Fibroblast of the aortic adventitia (primary cell): Measurements from ENCODE around the gene MEG3. TPM values are rescaled to one million over a fixed set of nuclear protein-coding genes. Genes with fewer than 3 reads are reported as not detected.

Experiments used
- DNase-seq: peaks from one replicate; pipeline ENCODE4 v3.0.0-alpha.2; 2010; ENCODE audit warnings: low read depth
- H3K4me3 ChIP-seq: 2 replicates; pipeline ENCODE4 v1.5.1; 2011; ENCODE audit warnings: low read depth, mild to moderate bottlenecking, control low read depth, low read length, moderate library complexity
- total RNA-seq: library from RNA; depleted of rRNA; stranded (reverse); fragments of >200 nt; gene quantifications from 2 replicates; pipeline ENCODE4 v1.2.3, GENCODE V29; 2012; ENCODE audit warnings: low replicate concordance
- TF ChIP-seq, protein P1 (sequence below): IDR thresholded peaks from 2 replicates; pipeline ENCODE4 v1.5.1; 2011; ENCODE audit warnings: mild to moderate bottlenecking, low read length, control low read depth, inconsistent platforms; ENCODE audit not compliant: insufficient read depth

The MEG3 gene
- total RNA-seq, 1 donor: 155 TPM

- TF ChIP-seq, protein P1, sequence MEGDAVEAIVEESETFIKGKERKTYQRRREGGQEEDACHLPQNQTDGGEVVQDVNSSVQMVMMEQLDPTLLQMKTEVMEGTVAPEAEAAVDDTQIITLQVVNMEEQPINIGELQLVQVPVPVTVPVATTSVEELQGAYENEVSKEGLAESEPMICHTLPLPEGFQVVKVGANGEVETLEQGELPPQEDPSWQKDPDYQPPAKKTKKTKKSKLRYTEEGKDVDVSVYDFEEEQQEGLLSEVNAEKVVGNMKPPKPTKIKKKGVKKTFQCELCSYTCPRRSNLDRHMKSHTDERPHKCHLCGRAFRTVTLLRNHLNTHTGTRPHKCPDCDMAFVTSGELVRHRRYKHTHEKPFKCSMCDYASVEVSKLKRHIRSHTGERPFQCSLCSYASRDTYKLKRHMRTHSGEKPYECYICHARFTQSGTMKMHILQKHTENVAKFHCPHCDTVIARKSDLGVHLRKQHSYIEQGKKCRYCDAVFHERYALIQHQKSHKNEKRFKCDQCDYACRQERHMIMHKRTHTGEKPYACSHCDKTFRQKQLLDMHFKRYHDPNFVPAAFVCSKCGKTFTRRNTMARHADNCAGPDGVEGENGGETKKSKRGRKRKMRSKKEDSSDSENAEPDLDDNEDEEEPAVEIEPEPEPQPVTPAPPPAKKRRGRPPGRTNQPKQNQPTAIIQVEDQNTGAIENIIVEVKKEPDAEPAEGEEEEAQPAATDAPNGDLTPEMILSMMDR: no peak
- DNase-seq: no peak
- no peak overlapping the region for H3K4me3 ChIP-seq
These were observed 6.5 kb downstream of the MEG3 start for GRCh38 chr14:100832311-100832960.

DNA sequence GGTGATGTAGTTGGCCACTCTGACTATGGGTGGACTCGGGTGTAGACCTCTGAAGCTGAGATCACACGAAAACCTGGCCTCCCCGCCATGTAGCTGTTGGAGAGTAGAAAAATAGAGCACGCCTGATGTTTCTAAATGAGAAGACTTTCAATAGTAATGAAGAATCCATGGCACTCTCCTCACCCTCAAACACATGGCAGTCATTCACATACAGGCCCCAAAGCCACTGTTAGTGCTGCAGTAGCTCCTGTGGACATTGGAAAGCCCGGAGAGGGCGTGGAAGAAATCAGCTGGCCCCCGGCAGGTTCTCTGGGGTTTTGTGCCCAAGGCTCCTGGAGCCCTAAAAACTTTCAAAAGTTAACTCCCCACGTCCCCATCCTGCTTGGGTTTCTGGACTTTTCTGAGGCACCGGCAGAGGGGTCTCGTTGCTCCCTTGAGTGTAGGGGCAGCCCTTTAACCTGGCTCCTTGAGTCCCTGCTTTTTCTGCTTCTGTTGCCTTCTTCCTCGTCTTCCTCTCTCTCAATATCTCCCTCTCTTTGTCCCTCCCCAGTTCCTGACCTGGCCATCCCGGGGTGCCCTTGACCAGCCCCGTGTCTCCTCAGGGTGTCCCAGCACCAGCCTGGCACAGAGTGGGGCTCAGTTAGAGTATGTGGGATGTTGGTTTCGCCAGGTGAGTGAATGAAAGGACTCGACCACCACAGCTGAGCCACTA is 8.3 kb downstream of the MEG3 start:
- TF ChIP-seq, protein P1: no peak
- no peak overlapping the region for H3K4me3 ChIP-seq
- DNase-seq: no peak

GRCh38 chr14:100834794-100835547 is 9.1 kb downstream of the MEG3 start:
- DNase-seq: no peak
- TF ChIP-seq, protein P1: no peak
- H3K4me3 ChIP-seq: no peak overlapping the region

- no peak for DNase-seq
- no peak overlapping the region for H3K4me3 ChIP-seq
- TF ChIP-seq, protein P1: no peak
These were observed 9.8 kb downstream of the MEG3 start for GRCh38 chr14:100835548-100836310.

DNA sequence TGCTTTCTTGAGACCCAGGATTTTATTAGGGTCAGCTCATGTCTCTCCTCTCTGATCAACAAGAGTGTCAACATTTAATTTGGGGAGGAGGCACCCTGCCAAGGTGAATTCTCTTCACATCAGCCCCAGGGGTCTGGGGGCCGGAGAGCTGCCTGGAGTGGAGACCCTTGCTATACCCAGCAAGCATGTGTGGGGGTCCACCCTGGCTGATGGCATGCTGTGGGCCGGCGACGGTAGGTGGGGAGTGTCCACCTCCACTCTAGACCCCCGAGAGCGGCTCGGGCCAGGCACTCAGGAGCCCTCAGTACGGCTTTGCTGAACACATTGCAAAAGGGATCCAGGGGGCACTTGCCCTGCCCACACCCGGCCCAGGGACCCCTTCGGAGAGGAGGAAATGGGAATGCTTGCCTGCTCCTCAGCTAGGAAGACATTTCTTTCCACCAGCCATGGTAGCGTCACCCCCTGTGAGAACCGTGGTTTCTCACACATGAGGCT is 10.4 kb downstream of the MEG3 start:
- H3K4me3 ChIP-seq: no peak overlapping the region
- TF ChIP-seq, protein P1: no peak
- no peak for DNase-seq
